ENCODE results near the gene NKIRAS1.
"Not testable (repeated sequence)": the region's sequence is repeated elsewhere in the genome, so short reads cannot be mapped to it uniquely, and the experiment has no call there.

The NKIRAS1 gene

GRCh38 chr3:23938688-23939087 lies 21.9 kb upstream of the NKIRAS1 start:
- FAIRE-seq, result no peak

- no peak for FAIRE-seq
Measured at GRCh38 chr3:23937296-23937695, 20.5 kb upstream of the NKIRAS1 start.

GRCh38 chr3:23934253-23934652 lies 17.5 kb upstream of the NKIRAS1 start:
- FAIRE-seq, result no peak

DNA sequence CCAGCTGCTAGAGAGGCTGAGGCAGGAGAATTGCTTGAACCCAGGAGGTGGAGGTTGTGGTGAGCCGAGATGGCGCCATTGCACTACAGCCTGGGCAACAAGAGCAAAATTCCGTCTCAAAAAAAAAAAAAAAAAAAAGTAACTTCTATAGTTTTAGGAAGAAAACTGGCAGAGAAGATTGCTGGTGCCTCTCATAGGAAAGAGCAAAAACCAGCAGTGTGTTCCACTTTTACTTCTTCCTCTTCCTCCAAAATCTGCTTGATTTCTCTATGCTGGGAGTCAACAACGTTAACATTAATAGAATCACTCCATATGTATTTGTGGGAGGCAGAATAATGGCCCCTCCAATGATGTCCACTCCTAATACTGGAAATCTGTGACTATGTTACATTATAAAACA lies 15.8 kb upstream of the NKIRAS1 start:
- no peak for FAIRE-seq

- FAIRE-seq, result no peak
Measured at GRCh38 chr3:23931597-23931996, 14.8 kb upstream of the NKIRAS1 start.

GRCh38 chr3:23928524-23928923 lies 11.7 kb upstream of the NKIRAS1 start:
- FAIRE-seq, result no peak

- FAIRE-seq, result no peak
Measured at GRCh38 chr3:23926736-23927135, 9.9 kb upstream of the NKIRAS1 start.

DNA sequence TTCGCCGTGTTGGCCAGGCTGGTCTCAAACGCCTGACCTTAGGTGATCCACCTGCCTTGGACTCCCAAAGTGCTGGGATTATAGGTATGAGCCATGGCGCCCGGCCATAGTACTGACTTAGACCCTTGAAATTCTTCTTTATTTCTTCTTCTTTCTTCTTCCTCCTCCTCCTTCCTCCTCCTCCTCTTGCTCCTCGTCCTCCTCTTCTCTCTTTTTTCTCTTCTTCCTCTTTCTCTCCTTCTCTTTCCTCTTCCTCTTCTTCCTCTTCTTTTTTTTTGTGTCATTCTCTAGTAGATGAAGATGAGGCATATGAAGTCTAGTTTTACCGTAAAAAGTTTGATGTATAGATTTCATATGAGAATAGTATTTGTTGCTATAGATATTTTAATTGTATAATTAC lies 9.5 kb upstream of the NKIRAS1 start:
- no peak for FAIRE-seq

DNA sequence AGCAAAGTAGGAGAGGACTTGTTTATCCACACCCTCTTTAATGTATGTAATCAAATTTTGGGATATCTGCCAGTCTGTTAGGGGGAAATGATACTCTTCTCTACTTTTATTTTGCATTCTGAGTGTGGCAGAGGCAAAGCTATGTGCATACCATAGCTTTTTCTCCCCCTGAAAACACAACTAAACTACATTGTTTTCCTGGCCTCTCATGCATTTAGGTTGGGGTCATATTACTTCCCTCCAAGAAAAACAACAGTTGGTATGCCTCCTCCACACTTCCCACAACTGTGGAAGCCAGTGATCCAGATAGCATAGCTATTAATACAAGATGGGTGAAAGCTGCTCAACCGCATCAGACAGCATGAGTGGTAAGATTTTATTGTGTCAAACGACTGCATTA lies 7.0 kb upstream of the NKIRAS1 start:
- FAIRE-seq, result no peak

DNA sequence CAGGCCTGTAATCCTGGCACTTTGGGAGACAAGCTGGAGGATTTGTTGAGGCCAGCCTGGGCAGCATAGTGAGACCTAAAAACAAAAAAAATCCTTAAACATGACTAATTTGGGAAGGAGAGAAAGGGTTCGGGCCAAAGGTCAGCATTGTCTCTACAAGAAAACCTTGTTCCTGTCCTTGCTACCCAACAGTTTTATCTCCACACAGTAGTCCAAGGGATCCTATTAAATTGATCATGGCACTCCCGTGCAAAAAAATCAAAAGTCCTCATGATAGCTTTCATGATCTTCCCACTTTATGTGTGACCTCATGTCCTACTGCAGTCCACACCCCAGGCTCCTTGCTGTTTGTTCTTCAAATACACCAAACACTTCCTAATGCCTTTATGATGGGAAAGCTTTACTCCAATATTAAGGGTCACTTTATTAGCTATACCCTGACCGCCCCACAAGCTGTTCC lies 4.3 kb upstream of the NKIRAS1 start:
- no peak for FAIRE-seq

DNA sequence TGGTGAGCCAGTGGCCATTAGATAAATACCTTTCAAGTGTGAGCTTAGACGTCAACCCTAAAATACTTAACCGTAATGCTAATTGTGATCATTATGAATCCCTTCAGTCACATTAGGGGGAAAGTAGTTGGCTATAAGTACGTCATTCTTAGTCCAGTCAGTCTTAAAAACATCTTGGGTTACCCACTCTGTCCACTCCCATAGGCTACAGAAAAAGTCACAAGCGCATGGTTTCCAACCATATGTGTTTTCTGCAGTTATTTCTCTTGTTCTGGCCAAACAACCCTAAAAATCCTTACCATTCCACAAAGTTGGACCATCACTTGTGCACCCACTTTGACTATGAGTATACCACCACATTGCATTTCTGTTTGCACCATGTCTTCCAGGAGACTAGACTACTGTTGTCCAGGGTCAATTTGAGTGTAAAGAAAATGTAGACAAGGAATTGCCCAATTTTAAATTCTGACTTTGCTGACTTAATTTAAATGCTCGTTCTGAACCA lies 3.4 kb upstream of the NKIRAS1 start:
- FAIRE-seq, result no peak

- FAIRE-seq, result no peak
Measured at GRCh38 chr3:23919628-23920027, 2.8 kb upstream of the NKIRAS1 start.

GRCh38 chr3:23918331-23918730 lies 1.5 kb upstream of the NKIRAS1 start:
- not testable (repeated sequence) for FAIRE-seq

DNA sequence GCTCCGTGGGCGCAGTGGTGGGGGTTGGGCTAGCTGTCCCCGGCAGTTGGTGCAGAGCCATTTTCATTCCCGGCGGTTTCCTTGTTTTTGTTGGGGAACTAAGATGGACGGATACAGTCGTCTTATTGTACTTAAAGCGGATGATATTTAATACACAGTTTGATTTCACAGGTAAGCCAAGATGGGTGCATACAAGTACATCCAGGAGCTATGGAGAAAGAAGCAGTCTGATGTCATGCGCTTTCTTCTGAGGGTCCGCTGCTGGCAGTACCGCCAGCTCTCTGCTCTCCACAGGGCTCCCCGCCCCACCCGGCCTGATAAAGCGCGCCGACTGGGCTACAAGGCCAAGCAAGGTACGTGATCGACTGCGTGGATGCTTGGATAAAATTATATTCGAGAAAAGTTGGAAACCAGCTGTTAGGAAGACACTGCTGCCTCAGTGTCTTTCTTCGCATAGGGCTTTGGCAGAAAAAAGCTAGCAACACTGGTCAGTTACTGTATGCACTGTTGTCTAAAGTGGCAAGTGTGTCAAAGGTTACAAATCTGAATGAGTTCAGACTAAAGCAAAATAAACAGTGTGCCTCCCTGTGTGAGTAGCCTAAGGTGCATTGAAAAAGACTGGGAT lies 1.0 kb upstream of the NKIRAS1 start:
- FAIRE-seq, result not testable (repeated sequence)

- no peak for FAIRE-seq
Measured at GRCh38 chr3:23916152-23916885, 471 bp downstream of the NKIRAS1 start.

- no peak for FAIRE-seq
Measured at GRCh38 chr3:23915537-23916108, 1.2 kb downstream of the NKIRAS1 start.

GRCh38 chr3:23913873-23914743 lies 2.7 kb downstream of the NKIRAS1 start:
- FAIRE-seq, result no peak

DNA sequence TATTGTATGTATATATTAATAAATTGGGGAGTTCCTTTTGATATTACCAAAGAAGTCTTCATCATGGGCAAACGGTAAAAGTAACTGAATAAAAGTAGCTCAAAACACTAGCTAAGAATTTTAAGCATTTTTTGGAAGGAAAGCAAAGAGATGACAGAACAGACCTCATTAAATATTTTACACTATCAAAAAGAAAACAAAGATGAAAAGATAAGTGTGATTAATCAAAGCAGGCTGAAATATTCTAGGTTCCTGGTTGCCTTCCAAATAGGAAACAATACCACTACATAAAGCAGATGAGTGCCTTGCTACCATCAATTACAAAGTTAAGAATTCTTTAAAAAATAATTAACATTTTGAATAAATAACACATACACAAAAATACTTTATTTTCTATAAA lies 3.6 kb downstream of the NKIRAS1 start:
- FAIRE-seq, result no peak

DNA sequence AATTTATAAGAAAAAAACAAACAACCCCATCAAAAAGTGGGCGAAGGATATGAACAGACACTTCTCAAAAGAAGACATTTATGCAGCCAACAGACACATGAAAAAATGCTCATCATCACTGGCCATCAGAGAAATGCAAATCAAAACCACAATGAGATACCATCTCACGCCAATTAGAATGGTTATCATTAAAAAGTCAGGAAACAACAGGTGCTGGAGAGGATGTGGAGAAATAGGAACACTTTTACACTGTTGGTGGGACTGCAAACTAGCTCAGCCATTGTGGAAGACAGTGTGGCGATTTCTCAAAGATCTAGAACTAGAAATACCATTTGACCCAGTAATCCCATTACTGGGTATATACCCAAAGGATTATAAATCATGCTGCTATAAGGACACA lies 4.5 kb downstream of the NKIRAS1 start:
- not testable (repeated sequence) for FAIRE-seq

GRCh38 chr3:23911397-23911796 lies 5.4 kb downstream of the NKIRAS1 start:
- no peak for FAIRE-seq

- FAIRE-seq, result no peak
Measured at GRCh38 chr3:23909341-23909740, 7.4 kb downstream of the NKIRAS1 start.

GRCh38 chr3:23904545-23904944 lies 12.2 kb downstream of the NKIRAS1 start:
- no peak for FAIRE-seq

- FAIRE-seq, result no peak
Measured at GRCh38 chr3:23900744-23901143, 16.0 kb downstream of the NKIRAS1 start.

All from colon (tissue), 2 donors.